Suprapubic skin (tissue), 4 donors: ENCODE data around the gene SRRM3. TPM values are rescaled to one million over a fixed set of nuclear protein-coding genes. Genes with fewer than 3 reads are reported as not detected.

ENCODE experiments used
- DNase-seq, 2 donors: peaks; one replicate each; pipeline ENCODE4 v3.0.0-alpha.2; 2019; ENCODE audit warnings: low spot score in 2 of 2
- H3K27ac ChIP-seq: fragments of 200-600 bp; sonication (generic); one replicate; pipeline ENCODE4 v1.5.1; 2019
- H3K27me3 ChIP-seq: fragments of 200-600 bp; sonication (generic); one replicate; pipeline ENCODE4 v1.5.1; 2019
- H3K36me3 ChIP-seq: fragments of 200-600 bp; sonication (generic); one replicate; pipeline ENCODE4 v1.5.1; 2019
- H3K4me1 ChIP-seq: fragments of 200-600 bp; sonication (generic); one replicate; pipeline ENCODE4 v1.5.1; 2019
- H3K4me3 ChIP-seq: fragments of 200-600 bp; sonication (generic); one replicate; pipeline ENCODE4 v1.5.1; 2019; ENCODE audit warnings: mild to moderate bottlenecking
- H3K9me3 ChIP-seq: fragments of 200-600 bp; sonication (generic); one replicate; pipeline ENCODE4 v1.5.1; 2019
- EP300 ChIP-seq: sonication (generic); formaldehyde crosslinking; IDR thresholded peaks from one replicate; pipeline ENCODE4 v1.6.1; 2017; ENCODE audit warnings: antibody characterized with exemption
- POLR2A ChIP-seq, 2 donors: fragments of 450-650 bp; IDR thresholded peaks; one replicate each; pipeline ENCODE4 v1.6.1; 2017; ENCODE audit warnings: antibody characterized with exemption in 2 of 2, mild to moderate bottlenecking in 2 of 2, moderate library complexity in 2 of 2
- POLR2AphosphoS5 ChIP-seq, 3 donors: sonication (generic); formaldehyde crosslinking; IDR thresholded peaks; one replicate each; pipeline ENCODE4 v1.6.1; 2017; ENCODE audit warnings: antibody characterized with exemption in 3 of 3
- WGBS: methylation state at CpG from one replicate; pipeline ENCODE4 v1.1.5; 2018; 5-methylcytosine and 5-hydroxymethylcytosine counted together
- total RNA-seq, 4 donors: library from RNA; depleted of rRNA; stranded (reverse); fragments of >200 nt; gene quantifications; one replicate each; pipeline ENCODE4 v1.1.0, GENCODE V29; 2016
- TF ChIP-seq, protein P1 (sequence below), 2 donors: fragments of 200-600 bp in 1 of 2; fragments of 450-650 bp in 1 of 2; sonication (generic) in 1 of 2; IDR thresholded peaks; one replicate each; pipeline ENCODE4 v1.5.1; 2016 to 2019; ENCODE audit warnings: antibody characterized with exemption in 2 of 2, mild to moderate bottlenecking in 1 of 2, moderate library complexity in 1 of 2

SRRM3 gene
- total RNA-seq, 4 donors from 2014 or later, result 5.6 to 8.5 (median 7.7) TPM

DNA sequence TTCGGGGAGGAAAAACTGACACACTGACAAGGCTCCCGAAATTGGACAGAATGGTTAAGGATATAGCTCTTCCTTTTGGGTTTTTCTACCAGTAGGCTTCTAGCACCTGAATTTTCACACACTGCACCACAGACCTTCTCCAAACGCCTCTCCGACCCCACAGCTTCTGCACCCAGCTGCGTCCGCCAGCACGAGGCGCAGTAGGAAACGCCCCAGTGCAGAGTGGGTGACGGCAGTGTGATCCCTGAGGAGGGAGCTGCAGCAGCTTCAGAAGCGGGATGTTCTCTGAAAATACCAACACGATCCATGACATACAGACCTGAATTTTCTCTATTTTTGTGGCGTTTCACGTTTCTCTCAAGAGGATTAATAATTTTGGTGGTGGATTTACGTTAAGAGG, 126.7 kb downstream of the SRRM3 start:
- Histone ChIP-seq H3K36me3 (peaks cover 51% of the 10 kb centered on the region), H3K9me3 (no peaks in the 10 kb centered on the region), H3K4me3 (no peak overlapping the region), H3K27ac (no peak overlapping the region), H3K27me3 (no peaks in the 10 kb centered on the region), H3K4me1 (peaks cover 15% of the 10 kb centered on the region)
- DNase-seq, result no peak
- TF ChIP-seq, protein P1, sequence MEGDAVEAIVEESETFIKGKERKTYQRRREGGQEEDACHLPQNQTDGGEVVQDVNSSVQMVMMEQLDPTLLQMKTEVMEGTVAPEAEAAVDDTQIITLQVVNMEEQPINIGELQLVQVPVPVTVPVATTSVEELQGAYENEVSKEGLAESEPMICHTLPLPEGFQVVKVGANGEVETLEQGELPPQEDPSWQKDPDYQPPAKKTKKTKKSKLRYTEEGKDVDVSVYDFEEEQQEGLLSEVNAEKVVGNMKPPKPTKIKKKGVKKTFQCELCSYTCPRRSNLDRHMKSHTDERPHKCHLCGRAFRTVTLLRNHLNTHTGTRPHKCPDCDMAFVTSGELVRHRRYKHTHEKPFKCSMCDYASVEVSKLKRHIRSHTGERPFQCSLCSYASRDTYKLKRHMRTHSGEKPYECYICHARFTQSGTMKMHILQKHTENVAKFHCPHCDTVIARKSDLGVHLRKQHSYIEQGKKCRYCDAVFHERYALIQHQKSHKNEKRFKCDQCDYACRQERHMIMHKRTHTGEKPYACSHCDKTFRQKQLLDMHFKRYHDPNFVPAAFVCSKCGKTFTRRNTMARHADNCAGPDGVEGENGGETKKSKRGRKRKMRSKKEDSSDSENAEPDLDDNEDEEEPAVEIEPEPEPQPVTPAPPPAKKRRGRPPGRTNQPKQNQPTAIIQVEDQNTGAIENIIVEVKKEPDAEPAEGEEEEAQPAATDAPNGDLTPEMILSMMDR (IDR thresholded peaks at IDR 0.05), result no peak
- no peak for TF ChIP-seq EP300
- no peak for TF ChIP-seq POLR2AphosphoS5 (IDR thresholded peaks at IDR 0.05)
- TF ChIP-seq POLR2A (IDR thresholded peaks at IDR 0.05), result no peak
- 74% methylated on average over 15 of the region's 15 CpGs for WGBS

DNA sequence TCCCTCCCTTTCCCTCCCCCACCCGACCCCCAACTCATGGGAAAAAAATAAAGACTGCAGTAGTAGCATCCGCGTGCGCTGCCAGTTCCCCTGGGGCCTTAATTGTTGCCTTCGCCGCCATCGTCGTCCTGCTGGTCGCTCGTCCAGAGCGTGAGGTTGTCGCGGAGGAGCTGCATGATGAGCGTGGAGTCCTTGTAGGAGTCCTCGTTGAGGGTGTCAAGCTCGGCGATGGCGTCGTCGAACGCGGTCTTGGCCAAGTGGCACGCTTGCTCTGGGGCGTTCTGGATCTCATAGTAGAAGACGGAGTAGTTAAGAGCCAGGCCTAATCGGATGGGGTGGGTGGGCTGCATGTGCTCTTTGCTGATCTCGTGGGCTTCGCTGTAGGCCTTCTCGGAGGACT, 127.8 kb downstream of the SRRM3 start:
- Histone ChIP-seq H3K27me3 (no peaks in the 10 kb centered on the region), H3K36me3 (peaks cover 51% of the 10 kb centered on the region), H3K4me3 (no peak overlapping the region), H3K9me3 (no peaks in the 10 kb centered on the region), H3K27ac (no peak overlapping the region), H3K4me1 (peaks cover 25% of the 10 kb centered on the region)
- WGBS, result 92% methylated on average over 29 of the region's 29 CpGs
- DNase-seq, result no peak
- TF ChIP-seq EP300 (no peak), POLR2AphosphoS5 (IDR thresholded peaks at IDR 0.05) (no peak), POLR2A (IDR thresholded peaks at IDR 0.05) (no peak)
- TF ChIP-seq, protein P1 (IDR thresholded peaks at IDR 0.05), result no peak

DNA sequence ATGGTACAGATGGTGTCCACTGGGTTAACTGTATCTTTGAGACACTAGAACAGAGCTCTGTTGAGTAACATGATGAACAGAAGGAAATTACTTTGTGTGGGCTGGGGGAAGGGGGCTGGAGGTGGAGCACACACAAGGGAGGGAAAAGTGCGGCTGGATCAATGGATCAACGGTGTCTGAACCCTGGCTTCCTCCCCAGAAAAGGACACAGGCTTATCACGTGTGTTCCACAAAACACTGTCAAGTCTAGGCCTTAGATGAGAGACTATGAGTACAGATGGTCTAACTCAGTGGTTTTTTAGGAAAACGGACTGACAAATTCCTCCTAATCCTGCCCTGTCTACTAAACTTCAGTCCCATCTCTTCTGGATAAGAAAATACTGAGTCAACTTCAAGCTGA, 128.6 kb downstream of the SRRM3 start:
- Histone ChIP-seq H3K4me1 (peaks cover 25% of the 10 kb centered on the region), H3K36me3 (peaks cover 48% of the 10 kb centered on the region), H3K27me3 (no peaks in the 10 kb centered on the region), H3K9me3 (no peaks in the 10 kb centered on the region), H3K4me3 (no peak overlapping the region), H3K27ac (no peak overlapping the region)
- TF ChIP-seq EP300, result no peak
- TF ChIP-seq POLR2AphosphoS5 (IDR thresholded peaks at IDR 0.05), result no peak
- TF ChIP-seq, protein P1 (IDR thresholded peaks at IDR 0.05), result no peak
- no peak for TF ChIP-seq POLR2A (IDR thresholded peaks at IDR 0.05)
- 80% methylated on average over 4 of the region's 4 CpGs for WGBS
- DNase-seq, result no peak

DNA sequence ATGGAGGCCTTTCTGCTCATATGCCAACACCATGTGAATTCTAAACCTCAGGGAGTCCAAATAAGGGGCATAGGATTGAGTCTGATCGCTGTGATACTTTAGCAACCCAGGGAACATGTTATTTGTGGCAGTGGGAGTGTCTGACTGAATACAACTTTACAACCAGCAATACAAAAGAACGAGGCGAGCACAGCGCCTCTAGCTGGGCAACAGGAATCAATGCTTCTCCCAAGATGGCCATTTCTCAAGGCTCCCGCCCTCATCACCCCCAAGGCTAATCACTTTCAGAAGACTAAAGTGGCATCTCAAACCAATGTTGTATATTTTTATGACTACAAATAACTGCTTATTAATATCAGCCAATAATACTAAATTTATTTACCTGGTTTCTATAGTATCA, 129.0 kb downstream of the SRRM3 start:
- Histone ChIP-seq H3K4me1 (peaks cover 25% of the 10 kb centered on the region), H3K27ac (no peak overlapping the region), H3K4me3 (no peak overlapping the region), H3K9me3 (no peaks in the 10 kb centered on the region), H3K27me3 (no peaks in the 10 kb centered on the region), H3K36me3 (peaks cover 44% of the 10 kb centered on the region)
- DNase-seq, result no peak
- 73% methylated on average over 5 of the region's 5 CpGs for WGBS
- TF ChIP-seq EP300 (no peak), POLR2AphosphoS5 (IDR thresholded peaks at IDR 0.05) (no peak), POLR2A (IDR thresholded peaks at IDR 0.05) (no peak)
- TF ChIP-seq, protein P1 (IDR thresholded peaks at IDR 0.05), result no peak

DNA sequence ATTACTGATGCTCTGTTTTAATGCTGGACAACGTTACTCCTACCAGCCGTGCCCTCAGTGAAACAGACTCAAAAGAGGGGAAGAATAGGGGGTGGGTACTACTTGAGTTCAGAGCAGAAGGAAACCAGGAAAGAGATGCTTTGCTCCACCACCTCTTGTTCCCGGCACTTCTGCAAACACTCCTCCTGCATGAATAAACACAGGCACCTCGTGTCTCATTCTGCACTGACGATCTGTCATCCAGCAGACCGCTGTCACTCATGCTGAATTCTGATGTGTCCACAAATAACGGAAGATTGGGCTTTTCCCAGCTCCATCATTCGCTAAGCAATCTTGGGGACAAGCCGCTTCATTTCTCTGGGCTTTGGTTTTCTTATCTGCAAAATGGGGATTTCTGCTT, 130.4 kb downstream of the SRRM3 start:
- 76% methylated on average over 9 of the region's 9 CpGs for WGBS
- Histone ChIP-seq H3K36me3 (peaks cover 32% of the 10 kb centered on the region), H3K4me1 (peaks cover 25% of the 10 kb centered on the region), H3K27ac (no peak overlapping the region), H3K4me3 (no peak overlapping the region), H3K27me3 (no peaks in the 10 kb centered on the region), H3K9me3 (no peaks in the 10 kb centered on the region)
- DNase-seq, result no peak
- TF ChIP-seq EP300, result no peak
- no peak for TF ChIP-seq POLR2A (IDR thresholded peaks at IDR 0.05)
- TF ChIP-seq, protein P1 (IDR thresholded peaks at IDR 0.05), result no peak
- TF ChIP-seq POLR2AphosphoS5 (IDR thresholded peaks at IDR 0.05), result no peak
